ENCODE measurements around the gene CACNA1C.

- no peak for TF ChIP-seq RCOR1 (IDR thresholded peaks at IDR 0.05; ENCODE audit: low read length)
- no peak for TF ChIP-seq CTCF (IDR thresholded peaks at IDR 0.05)
- TF ChIP-seq TAF1 (IDR thresholded peaks at IDR 0.05; ENCODE audit: borderline replicate concordance, low read depth, low read length), result no peak
- no peak for TF ChIP-seq EZH2phosphoT487 (IDR thresholded peaks at IDR 0.05; ENCODE audit: borderline replicate concordance, low read depth)
- TF ChIP-seq ZBTB33 (IDR thresholded peaks at IDR 0.05; ENCODE audit: borderline replicate concordance, low read depth), result no peak
- no peak for TF ChIP-seq EP300 (IDR thresholded peaks at IDR 0.05; ENCODE audit: borderline replicate concordance in 1 of 2, low read depth in 1 of 2, low read length in 1 of 2)
- no peak for TF ChIP-seq CHD2 (IDR thresholded peaks at IDR 0.05; ENCODE audit: low read length, partially characterized antibody)
- no peak for TF ChIP-seq RFX5 (IDR thresholded peaks at IDR 0.05; ENCODE audit: low read length)
- no peak for TF ChIP-seq RAD21 (IDR thresholded peaks at IDR 0.05; ENCODE audit: low read length)
- TF ChIP-seq, protein P1, sequence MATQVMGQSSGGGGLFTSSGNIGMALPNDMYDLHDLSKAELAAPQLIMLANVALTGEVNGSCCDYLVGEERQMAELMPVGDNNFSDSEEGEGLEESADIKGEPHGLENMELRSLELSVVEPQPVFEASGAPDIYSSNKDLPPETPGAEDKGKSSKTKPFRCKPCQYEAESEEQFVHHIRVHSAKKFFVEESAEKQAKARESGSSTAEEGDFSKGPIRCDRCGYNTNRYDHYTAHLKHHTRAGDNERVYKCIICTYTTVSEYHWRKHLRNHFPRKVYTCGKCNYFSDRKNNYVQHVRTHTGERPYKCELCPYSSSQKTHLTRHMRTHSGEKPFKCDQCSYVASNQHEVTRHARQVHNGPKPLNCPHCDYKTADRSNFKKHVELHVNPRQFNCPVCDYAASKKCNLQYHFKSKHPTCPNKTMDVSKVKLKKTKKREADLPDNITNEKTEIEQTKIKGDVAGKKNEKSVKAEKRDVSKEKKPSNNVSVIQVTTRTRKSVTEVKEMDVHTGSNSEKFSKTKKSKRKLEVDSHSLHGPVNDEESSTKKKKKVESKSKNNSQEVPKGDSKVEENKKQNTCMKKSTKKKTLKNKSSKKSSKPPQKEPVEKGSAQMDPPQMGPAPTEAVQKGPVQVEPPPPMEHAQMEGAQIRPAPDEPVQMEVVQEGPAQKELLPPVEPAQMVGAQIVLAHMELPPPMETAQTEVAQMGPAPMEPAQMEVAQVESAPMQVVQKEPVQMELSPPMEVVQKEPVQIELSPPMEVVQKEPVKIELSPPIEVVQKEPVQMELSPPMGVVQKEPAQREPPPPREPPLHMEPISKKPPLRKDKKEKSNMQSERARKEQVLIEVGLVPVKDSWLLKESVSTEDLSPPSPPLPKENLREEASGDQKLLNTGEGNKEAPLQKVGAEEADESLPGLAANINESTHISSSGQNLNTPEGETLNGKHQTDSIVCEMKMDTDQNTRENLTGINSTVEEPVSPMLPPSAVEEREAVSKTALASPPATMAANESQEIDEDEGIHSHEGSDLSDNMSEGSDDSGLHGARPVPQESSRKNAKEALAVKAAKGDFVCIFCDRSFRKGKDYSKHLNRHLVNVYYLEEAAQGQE (IDR thresholded peaks at IDR 0.05; ENCODE audit: low read depth, low read length), result no peak
- TF ChIP-seq, protein P2, sequence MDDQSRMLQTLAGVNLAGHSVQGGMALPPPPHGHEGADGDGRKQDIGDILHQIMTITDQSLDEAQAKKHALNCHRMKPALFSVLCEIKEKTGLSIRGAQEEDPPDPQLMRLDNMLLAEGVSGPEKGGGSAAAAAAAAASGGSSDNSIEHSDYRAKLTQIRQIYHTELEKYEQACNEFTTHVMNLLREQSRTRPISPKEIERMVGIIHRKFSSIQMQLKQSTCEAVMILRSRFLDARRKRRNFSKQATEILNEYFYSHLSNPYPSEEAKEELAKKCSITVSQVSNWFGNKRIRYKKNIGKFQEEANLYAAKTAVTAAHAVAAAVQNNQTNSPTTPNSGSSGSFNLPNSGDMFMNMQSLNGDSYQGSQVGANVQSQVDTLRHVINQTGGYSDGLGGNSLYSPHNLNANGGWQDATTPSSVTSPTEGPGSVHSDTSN (IDR thresholded peaks at IDR 0.05), result no peak
- TF ChIP-seq, protein P3, sequence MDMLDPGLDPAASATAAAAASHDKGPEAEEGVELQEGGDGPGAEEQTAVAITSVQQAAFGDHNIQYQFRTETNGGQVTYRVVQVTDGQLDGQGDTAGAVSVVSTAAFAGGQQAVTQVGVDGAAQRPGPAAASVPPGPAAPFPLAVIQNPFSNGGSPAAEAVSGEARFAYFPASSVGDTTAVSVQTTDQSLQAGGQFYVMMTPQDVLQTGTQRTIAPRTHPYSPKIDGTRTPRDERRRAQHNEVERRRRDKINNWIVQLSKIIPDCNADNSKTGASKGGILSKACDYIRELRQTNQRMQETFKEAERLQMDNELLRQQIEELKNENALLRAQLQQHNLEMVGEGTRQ (IDR thresholded peaks at IDR 0.05; ENCODE audit: borderline replicate concordance, low read depth, low read length), result no peak
- no peak for TF ChIP-seq FOSL2 (IDR thresholded peaks at IDR 0.05; ENCODE audit: borderline replicate concordance, low read depth)
Observed at GRCh38 chr12:2628401-2628800, 575.6 kb downstream of the CACNA1C start.
